HG02973 (cell line): ENCODE measurements around the gene REXO2.

ENCODE experiments used
- ATAC-seq: cut with Tn5 transposase; IDR thresholded peaks from one replicate; pipeline ENCODE4 v1.9.1; 2021; ENCODE audit warnings: moderate library complexity; ENCODE audit not compliant: unreplicated experiment

Gene REXO2

GRCh38 chr11:114440971-114441763, 1.9 kb downstream of the REXO2 start:
- no peak for ATAC-seq

- ATAC-seq: no peak
Measured at GRCh38 chr11:114441921-114442320, 2.7 kb downstream of the REXO2 start.

- ATAC-seq: no peak
Measured at GRCh38 chr11:114442536-114442935, 3.3 kb downstream of the REXO2 start.

- ATAC-seq: no peak
Measured at GRCh38 chr11:114447444-114447843, 8.2 kb downstream of the REXO2 start.

- ATAC-seq: no peak
Measured at GRCh38 chr11:114447892-114448291, 8.6 kb downstream of the REXO2 start.

GRCh38 chr11:114448749-114449482, 9.6 kb downstream of the REXO2 start:
- ATAC-seq: no peak

GRCh38 chr11:114449845-114450244, 10.6 kb downstream of the REXO2 start:
- ATAC-seq: no peak

- ATAC-seq: no peak
Measured at GRCh38 chr11:114452399-114452798, 13.1 kb downstream of the REXO2 start.

- ATAC-seq: no peak
Measured at GRCh38 chr11:114463999-114464398, 24.7 kb downstream of the REXO2 start.

GRCh38 chr11:114466742-114467141, 27.5 kb downstream of the REXO2 start:
- ATAC-seq: no peak

GRCh38 chr11:114472661-114473060, 33.4 kb downstream of the REXO2 start:
- ATAC-seq: no peak

- no peak for ATAC-seq
Measured at GRCh38 chr11:114478001-114478410, 38.7 kb downstream of the REXO2 start.

- ATAC-seq: no peak
Measured at GRCh38 chr11:114478768-114479167, 39.5 kb downstream of the REXO2 start.

GRCh38 chr11:114479331-114479730, 40.1 kb downstream of the REXO2 start:
- no peak for ATAC-seq

GRCh38 chr11:114482114-114482513, 42.8 kb downstream of the REXO2 start:
- no peak for ATAC-seq

- no peak for ATAC-seq
Measured at GRCh38 chr11:114483929-114484328, 44.7 kb downstream of the REXO2 start.

GRCh38 chr11:114496915-114497314, 57.6 kb downstream of the REXO2 start:
- no peak for ATAC-seq

GRCh38 chr11:114499756-114500155, 60.5 kb downstream of the REXO2 start:
- ATAC-seq: no peak
